ENCODE results near the gene FKBP15.

FKBP15 gene

DNA sequence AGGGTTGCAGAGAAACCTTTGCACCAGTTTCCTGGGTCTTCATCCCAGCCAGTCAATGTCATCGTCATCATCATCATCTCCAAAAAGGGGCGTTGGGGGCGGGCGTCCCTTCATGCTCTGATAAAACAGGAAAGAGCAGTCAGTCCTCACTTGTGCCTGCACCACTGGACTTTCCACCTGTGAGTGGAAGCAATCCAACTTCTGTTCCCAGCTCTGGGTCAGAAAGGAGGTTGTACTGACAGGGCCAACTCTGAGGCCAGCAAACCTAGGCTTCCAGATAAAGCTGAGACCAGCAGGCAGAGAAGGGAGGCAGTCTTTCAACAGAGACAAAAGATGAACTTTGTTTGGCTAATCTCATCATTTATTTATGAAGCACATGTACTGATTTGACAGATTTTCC lies 55.0 kb downstream of the FKBP15 start:
- no peak overlapping the region for H3K4me3 ChIP-seq (ENCODE audit: low read length)
- H3K27me3 ChIP-seq (ENCODE audit: control insufficient read depth, insufficient read depth, low read length) = no peaks in the 10 kb centered on the region
- H3K9ac ChIP-seq (ENCODE audit: low read length) = no peak overlapping the region
- H3K27ac ChIP-seq (ENCODE audit: low read depth, low read length) = no peak overlapping the region
- H3K36me3 ChIP-seq (ENCODE audit: control insufficient read depth, insufficient read depth, low read length) = peaks cover 56% of the 10 kb centered on the region
- H3K4me1 ChIP-seq (ENCODE audit: control insufficient read depth, insufficient read depth, low read length) = peaks cover 3% of the 10 kb centered on the region

- H3K36me3 ChIP-seq (ENCODE audit: control insufficient read depth, insufficient read depth, low read length) = peaks cover 45% of the 10 kb centered on the region
- peaks cover 3% of the 10 kb centered on the region for H3K4me1 ChIP-seq (ENCODE audit: control insufficient read depth, insufficient read depth, low read length)
- no peak overlapping the region for H3K27ac ChIP-seq (ENCODE audit: low read depth, low read length)
- no peak overlapping the region for H3K4me3 ChIP-seq (ENCODE audit: low read length)
- H3K9ac ChIP-seq (ENCODE audit: low read length) = no peak overlapping the region
- no peaks in the 10 kb centered on the region for H3K27me3 ChIP-seq (ENCODE audit: control insufficient read depth, insufficient read depth, low read length)
Observed at GRCh38 chr9:113164536-113165300, 56.4 kb downstream of the FKBP15 start.

- Histone ChIP-seq H3K27me3 (ENCODE audit: control insufficient read depth, insufficient read depth, low read length) (no peaks in the 10 kb centered on the region), H3K4me3 (ENCODE audit: low read length) (no peak overlapping the region), H3K9ac (ENCODE audit: low read length) (no peak overlapping the region), H3K36me3 (ENCODE audit: control insufficient read depth, insufficient read depth, low read length) (peaks cover 32% of the 10 kb centered on the region), H3K27ac (ENCODE audit: low read depth, low read length) (no peak overlapping the region), H3K4me1 (ENCODE audit: control insufficient read depth, insufficient read depth, low read length) (peaks cover 3% of the 10 kb centered on the region)
Observed at GRCh38 chr9:113163001-113163400, 58.1 kb downstream of the FKBP15 start.

- Histone ChIP-seq H3K27me3 (ENCODE audit: control insufficient read depth, insufficient read depth, low read length) (no peaks in the 10 kb centered on the region), H3K9ac (ENCODE audit: low read length) (no peak overlapping the region), H3K4me1 (ENCODE audit: control insufficient read depth, insufficient read depth, low read length) (peaks cover 3% of the 10 kb centered on the region), H3K4me3 (ENCODE audit: low read length) (no peak overlapping the region), H3K27ac (ENCODE audit: low read depth, low read length) (no peak overlapping the region), H3K36me3 (ENCODE audit: control insufficient read depth, insufficient read depth, low read length) (peaks cover 30% of the 10 kb centered on the region)
Observed at GRCh38 chr9:113160571-113160970, 60.5 kb downstream of the FKBP15 start.

DNA sequence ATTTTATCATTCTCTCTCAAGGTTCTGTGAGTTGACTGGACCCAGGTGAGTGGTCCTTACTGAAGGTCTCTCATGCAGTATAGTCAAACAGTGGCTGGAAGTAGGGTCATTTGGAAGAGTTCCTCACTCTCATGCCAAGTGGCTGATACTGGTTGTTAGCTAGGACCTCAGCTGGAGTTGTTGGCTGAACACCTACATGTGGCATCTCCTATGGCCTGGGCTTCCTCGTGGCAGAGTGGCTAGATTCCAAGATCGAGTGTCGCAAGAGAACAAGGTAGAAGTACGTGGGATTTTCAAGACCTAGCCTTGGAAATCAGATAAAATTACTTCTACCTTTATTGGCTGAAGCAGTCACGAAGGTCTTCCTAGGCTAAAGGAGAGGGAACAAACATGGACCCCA lies 62.6 kb downstream of the FKBP15 start:
- Histone ChIP-seq H3K4me1 (ENCODE audit: control insufficient read depth, insufficient read depth, low read length) (no peaks in the 10 kb centered on the region), H3K27ac (ENCODE audit: low read depth, low read length) (no peak overlapping the region), H3K27me3 (ENCODE audit: control insufficient read depth, insufficient read depth, low read length) (no peaks in the 10 kb centered on the region)

DNA sequence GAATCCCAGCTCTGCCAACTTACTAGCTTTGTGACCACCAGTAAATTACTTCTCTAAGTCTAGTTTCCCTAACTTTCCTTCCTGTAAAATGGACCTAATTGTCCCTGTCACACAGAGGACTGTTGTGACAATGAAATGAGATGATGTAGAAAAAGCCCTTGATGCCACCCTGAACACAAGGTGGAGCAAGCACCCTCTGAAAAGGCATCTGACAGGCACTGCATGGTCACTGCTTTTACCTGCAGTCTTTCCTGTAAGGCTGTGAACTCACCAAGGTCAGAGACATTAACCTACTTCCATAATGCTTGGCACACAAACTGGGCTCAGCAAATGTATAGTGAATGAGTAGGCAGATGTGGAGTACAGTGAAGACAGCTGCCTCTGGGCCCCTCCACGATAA lies 64.2 kb downstream of the FKBP15 start:
- H3K27ac ChIP-seq (ENCODE audit: low read depth, low read length) = no peak overlapping the region
- H3K27me3 ChIP-seq (ENCODE audit: control insufficient read depth, insufficient read depth, low read length) = no peaks in the 10 kb centered on the region
- no peak overlapping the region for H3K9ac ChIP-seq (ENCODE audit: low read length)
- H3K4me1 ChIP-seq (ENCODE audit: control insufficient read depth, insufficient read depth, low read length) = no peaks in the 10 kb centered on the region
- peaks cover 9% of the 10 kb centered on the region for H3K36me3 ChIP-seq (ENCODE audit: control insufficient read depth, insufficient read depth, low read length)
- no peak overlapping the region for H3K4me3 ChIP-seq (ENCODE audit: low read length)

More for the DNA sequence above, 62.6 kb downstream of the FKBP15 start:
- peaks cover 19% of the 10 kb centered on the region for H3K36me3 ChIP-seq (ENCODE audit: control insufficient read depth, insufficient read depth, low read length)
- no peak overlapping the region for H3K9ac ChIP-seq (ENCODE audit: low read length)
- no peak overlapping the region for H3K4me3 ChIP-seq (ENCODE audit: low read length)

DNA sequence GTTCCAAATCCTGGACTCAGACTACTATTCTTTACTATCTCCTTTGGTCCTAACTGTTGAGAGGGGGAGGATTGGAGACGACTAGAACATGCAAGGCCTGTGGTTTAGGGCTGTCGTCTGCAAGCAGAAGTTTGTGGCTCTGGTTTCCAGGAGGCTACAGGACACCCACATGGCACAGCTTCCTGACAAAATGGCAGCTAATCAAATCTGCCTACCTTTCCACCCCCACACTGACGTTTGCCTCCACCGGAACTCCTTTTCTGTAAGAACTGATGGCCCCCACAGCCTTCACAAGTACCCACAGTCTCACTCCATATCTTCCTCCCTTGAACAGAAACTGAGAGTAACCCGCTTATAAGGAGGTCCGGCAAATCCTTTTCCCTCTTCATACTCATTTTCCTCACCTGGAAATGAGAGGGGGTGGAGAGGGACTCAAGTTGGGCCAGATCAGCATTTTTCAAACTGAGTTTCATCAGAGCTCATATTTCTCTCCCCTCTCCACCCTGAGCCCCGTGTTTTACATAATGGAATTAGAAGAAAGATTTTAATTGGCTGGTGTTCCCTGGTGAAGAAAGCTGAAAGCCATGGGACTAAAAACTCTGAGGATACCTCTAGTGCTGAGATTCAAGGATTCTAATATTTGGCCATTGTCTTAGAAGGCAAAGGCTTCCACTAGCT lies 65.0 kb downstream of the FKBP15 start:
- H3K4me3 ChIP-seq (ENCODE audit: low read length) = no peak overlapping the region
- H3K9ac ChIP-seq (ENCODE audit: low read length) = no peak overlapping the region
- H3K27me3 ChIP-seq (ENCODE audit: control insufficient read depth, insufficient read depth, low read length) = no peaks in the 10 kb centered on the region
- no peak overlapping the region for H3K27ac ChIP-seq (ENCODE audit: low read depth, low read length)
- peaks cover under 1% of the 10 kb centered on the region for H3K36me3 ChIP-seq (ENCODE audit: control insufficient read depth, insufficient read depth, low read length)
- peaks cover 3% of the 10 kb centered on the region for H3K4me1 ChIP-seq (ENCODE audit: control insufficient read depth, insufficient read depth, low read length)

- H3K4me3 ChIP-seq (ENCODE audit: low read length) = no peak overlapping the region
- H3K36me3 ChIP-seq (ENCODE audit: control insufficient read depth, insufficient read depth, low read length) = no peaks in the 10 kb centered on the region
- peaks cover 3% of the 10 kb centered on the region for H3K4me1 ChIP-seq (ENCODE audit: control insufficient read depth, insufficient read depth, low read length)
- H3K27ac ChIP-seq (ENCODE audit: low read depth, low read length) = no peak overlapping the region
- H3K27me3 ChIP-seq (ENCODE audit: control insufficient read depth, insufficient read depth, low read length) = no peaks in the 10 kb centered on the region
- H3K9ac ChIP-seq (ENCODE audit: low read length) = no peak overlapping the region
Observed at GRCh38 chr9:113154946-113155345, 66.1 kb downstream of the FKBP15 start.

DNA sequence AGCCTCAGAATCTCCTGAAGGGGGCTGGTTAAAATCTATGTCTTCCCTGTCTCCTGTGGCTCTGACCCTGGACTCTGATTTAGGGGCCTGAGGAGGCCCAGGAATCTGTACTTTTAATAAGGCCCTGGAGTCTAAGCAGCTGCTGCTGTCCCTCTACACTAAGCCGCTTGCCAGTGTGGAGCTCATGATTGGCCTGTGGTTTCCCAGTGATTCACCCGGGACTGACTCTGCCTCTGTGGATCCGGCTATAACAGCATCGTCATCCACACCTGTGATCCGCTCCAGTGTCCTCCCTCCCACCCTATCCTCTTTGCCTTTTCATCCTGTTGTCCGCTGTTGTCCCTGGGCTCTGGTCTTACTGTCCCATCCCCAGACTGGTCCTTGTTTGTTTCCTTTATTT lies 66.6 kb downstream of the FKBP15 start:
- Histone ChIP-seq H3K4me1 (ENCODE audit: control insufficient read depth, insufficient read depth, low read length) (peaks cover 3% of the 10 kb centered on the region), H3K27ac (ENCODE audit: low read depth, low read length) (no peak overlapping the region), H3K4me3 (ENCODE audit: low read length) (no peak overlapping the region), H3K9ac (ENCODE audit: low read length) (no peak overlapping the region), H3K27me3 (ENCODE audit: control insufficient read depth, insufficient read depth, low read length) (no peaks in the 10 kb centered on the region), H3K36me3 (ENCODE audit: control insufficient read depth, insufficient read depth, low read length) (no peaks in the 10 kb centered on the region)

GRCh38 chr9:113153599-113153998 lies 67.5 kb downstream of the FKBP15 start:
- Histone ChIP-seq H3K36me3 (ENCODE audit: control insufficient read depth, insufficient read depth, low read length) (no peaks in the 10 kb centered on the region), H3K27ac (ENCODE audit: low read depth, low read length) (no peak overlapping the region), H3K9ac (ENCODE audit: low read length) (no peak overlapping the region), H3K4me1 (ENCODE audit: control insufficient read depth, insufficient read depth, low read length) (peaks cover 3% of the 10 kb centered on the region), H3K27me3 (ENCODE audit: control insufficient read depth, insufficient read depth, low read length) (no peaks in the 10 kb centered on the region), H3K4me3 (ENCODE audit: low read length) (no peak overlapping the region)

DNA sequence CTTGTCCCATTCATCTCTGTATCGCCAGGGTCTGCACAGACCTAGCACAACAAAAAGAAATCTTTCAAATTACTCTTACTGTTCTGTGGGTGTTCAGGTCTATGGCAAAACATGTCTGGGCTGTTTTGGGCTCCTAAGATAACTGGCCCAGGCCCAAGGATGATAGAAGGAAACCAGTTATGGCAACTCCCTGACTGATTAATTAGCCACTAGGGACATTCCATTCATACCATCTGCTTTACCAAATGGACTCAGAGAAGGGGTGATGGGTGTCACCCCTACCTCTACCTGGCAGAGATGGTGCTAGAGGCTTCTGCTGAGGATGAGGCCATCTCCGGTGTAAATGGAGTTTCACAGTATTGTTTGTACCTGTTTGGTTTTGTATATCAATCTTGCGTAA lies 68.4 kb downstream of the FKBP15 start:
- no peak overlapping the region for H3K4me3 ChIP-seq (ENCODE audit: low read length)
- H3K27me3 ChIP-seq (ENCODE audit: control insufficient read depth, insufficient read depth, low read length) = no peaks in the 10 kb centered on the region
- no peak overlapping the region for H3K9ac ChIP-seq (ENCODE audit: low read length)
- H3K4me1 ChIP-seq (ENCODE audit: control insufficient read depth, insufficient read depth, low read length) = peaks cover 3% of the 10 kb centered on the region
- H3K36me3 ChIP-seq (ENCODE audit: control insufficient read depth, insufficient read depth, low read length) = no peaks in the 10 kb centered on the region
- no peak overlapping the region for H3K27ac ChIP-seq (ENCODE audit: low read depth, low read length)

GRCh38 chr9:113151696-113152630 lies 69.1 kb downstream of the FKBP15 start:
- Histone ChIP-seq H3K4me1 (ENCODE audit: control insufficient read depth, insufficient read depth, low read length) (peaks cover 3% of the 10 kb centered on the region), H3K36me3 (ENCODE audit: control insufficient read depth, insufficient read depth, low read length) (no peaks in the 10 kb centered on the region), H3K9ac (ENCODE audit: low read length) (no peak overlapping the region), H3K4me3 (ENCODE audit: low read length) (peak overlapping the region; percentile 89), H3K27ac (ENCODE audit: low read depth, low read length) (no peak overlapping the region), H3K27me3 (ENCODE audit: control insufficient read depth, insufficient read depth, low read length) (no peaks in the 10 kb centered on the region)
